Activated CD4-positive, alpha-beta T cell treated with anti-CD3 and anti-CD28 coated beads, Interleukin-2, amount 10 ng/mL, durations not matched to agents 7 days and 5 days (primary cell): ENCODE data around the gene ARFGAP3. TPM values are rescaled to one million over a fixed set of nuclear protein-coding genes. Genes with fewer than 3 reads are reported as not detected.

Experiments
- CTCF ChIA-PET: fragments of 350-600 bp; sonication (Branson Sonifier 250); formaldehyde crosslinking; loops from one replicate; lab custom pipeline; 2021; ENCODE audit warnings: antibody characterized with exemption; lab: Charles Lee
- POLR2A ChIA-PET: fragments of 350-600 bp; sonication (Branson Sonifier 250); formaldehyde crosslinking; loops from one replicate; lab custom pipeline; 2021; ENCODE audit warnings: antibody characterized with exemption; lab: Charles Lee
- DNase-seq: peaks from one replicate; pipeline ENCODE4 v3.0.0-alpha.2; 2020
- H3K27ac Mint-ChIP-seq: one replicate; pipeline ENCODE4 v1.8.0; 2021; ENCODE audit warnings: mild to moderate bottlenecking, moderate library complexity, mixed read lengths
- H3K27me3 Mint-ChIP-seq: one replicate; pipeline ENCODE4 v1.8.0; 2021; ENCODE audit warnings: mixed read lengths
- H3K36me3 Mint-ChIP-seq: one replicate; pipeline ENCODE4 v1.8.0; 2021; ENCODE audit warnings: low read depth, mixed read lengths
- H3K4me1 Mint-ChIP-seq: one replicate; pipeline ENCODE4 v1.8.0; 2021; ENCODE audit warnings: mixed read lengths
- H3K4me3 Mint-ChIP-seq: one replicate; pipeline ENCODE4 v1.8.0; 2021; ENCODE audit warnings: mild to moderate bottlenecking, moderate library complexity, mixed read lengths
- H3K9me3 Mint-ChIP-seq: one replicate; pipeline ENCODE4 v1.8.0; 2021; ENCODE audit warnings: mixed read lengths
- total RNA-seq, 2 experiments: library from RNA; stranded (reverse); gene quantifications; one replicate each; pipeline ENCODE4 v1.2.3, GENCODE V29; 2021

Gene ARFGAP3
- total RNA-seq, 2 experiments from 2014 or later = 23.9 to 25.5 TPM

DNA sequence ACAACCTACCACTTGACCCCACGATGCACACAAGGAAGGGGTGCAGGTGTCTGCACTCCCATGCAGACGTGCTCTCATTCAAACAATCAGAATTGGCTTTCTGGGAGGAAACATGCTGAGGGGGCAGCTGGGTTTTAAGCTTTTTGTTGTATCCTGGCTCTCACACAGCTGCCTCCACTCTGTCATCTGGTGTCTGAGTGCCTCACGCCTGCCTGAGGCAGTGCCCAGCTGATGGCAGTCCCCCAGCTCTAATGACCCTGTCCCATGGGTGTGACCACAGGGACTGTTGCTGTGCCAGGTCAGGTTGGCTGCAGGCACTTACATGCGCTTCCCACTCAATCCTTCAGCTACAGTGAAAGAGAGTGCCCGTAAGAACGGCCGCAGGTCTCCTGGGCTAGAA, 53.7 kb downstream of the ARFGAP3 start:
- no peak overlapping the region for H3K27ac Mint-ChIP-seq
- no peak for DNase-seq
- peaks cover 1% of the 10 kb centered on the region for H3K4me1 Mint-ChIP-seq
- H3K4me3 Mint-ChIP-seq = no peak overlapping the region
- POLR2A ChIA-PET = no interaction called here
- CTCF ChIA-PET = interaction anchor here (0.7 kb wide), 2 partner anchors 21 to 393 kb away, joined by 3 to 4 read pairs; no protein-coding TSS in a partner anchor
- no peaks in the 10 kb centered on the region for H3K27me3 Mint-ChIP-seq
- H3K9me3 Mint-ChIP-seq = no peaks in the 10 kb centered on the region
- H3K36me3 Mint-ChIP-seq = peaks cover 12% of the 10 kb centered on the region

DNA sequence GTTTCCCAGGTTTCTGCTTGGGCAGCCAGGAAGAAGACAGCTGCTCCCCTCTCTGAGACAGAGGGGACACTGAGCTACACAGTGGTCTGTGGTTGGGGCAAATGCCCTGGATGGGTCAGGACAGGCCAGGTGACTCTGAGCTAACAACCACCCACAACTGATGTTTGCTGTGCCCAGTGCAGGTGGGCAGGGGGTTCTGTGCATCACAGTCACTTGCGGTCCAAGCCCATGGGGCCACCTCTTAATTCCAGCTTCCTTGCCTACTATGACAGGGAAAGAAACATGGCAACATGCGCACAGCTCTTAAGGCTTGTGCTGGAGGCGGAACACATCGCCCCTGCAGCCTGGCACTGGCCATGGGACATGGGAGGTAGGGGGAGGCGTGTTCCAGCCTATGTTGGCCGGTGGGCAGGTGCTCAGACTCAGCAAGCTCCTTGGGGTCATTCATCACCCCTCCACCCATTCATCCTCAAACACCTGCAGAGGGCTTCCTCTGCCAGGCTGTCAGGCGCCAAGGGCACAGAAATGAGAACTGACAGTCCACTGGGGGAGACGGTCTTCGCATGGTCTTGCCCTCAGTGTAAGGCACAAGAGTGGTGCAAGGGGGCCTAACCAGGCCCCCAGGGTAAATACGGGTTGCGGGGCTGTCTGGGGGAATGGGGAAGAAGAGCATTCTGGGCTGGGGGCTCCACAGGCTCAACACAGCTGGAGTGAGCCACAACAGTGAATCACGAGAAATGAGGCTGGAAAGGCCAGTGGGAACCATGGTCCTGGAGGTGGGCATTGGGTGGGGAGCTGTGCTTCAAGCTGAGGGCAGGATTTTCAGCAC, 55.6 kb downstream of the ARFGAP3 start:
- H3K36me3 Mint-ChIP-seq = peaks cover 8% of the 10 kb centered on the region
- H3K27ac Mint-ChIP-seq = no peak overlapping the region

DNA sequence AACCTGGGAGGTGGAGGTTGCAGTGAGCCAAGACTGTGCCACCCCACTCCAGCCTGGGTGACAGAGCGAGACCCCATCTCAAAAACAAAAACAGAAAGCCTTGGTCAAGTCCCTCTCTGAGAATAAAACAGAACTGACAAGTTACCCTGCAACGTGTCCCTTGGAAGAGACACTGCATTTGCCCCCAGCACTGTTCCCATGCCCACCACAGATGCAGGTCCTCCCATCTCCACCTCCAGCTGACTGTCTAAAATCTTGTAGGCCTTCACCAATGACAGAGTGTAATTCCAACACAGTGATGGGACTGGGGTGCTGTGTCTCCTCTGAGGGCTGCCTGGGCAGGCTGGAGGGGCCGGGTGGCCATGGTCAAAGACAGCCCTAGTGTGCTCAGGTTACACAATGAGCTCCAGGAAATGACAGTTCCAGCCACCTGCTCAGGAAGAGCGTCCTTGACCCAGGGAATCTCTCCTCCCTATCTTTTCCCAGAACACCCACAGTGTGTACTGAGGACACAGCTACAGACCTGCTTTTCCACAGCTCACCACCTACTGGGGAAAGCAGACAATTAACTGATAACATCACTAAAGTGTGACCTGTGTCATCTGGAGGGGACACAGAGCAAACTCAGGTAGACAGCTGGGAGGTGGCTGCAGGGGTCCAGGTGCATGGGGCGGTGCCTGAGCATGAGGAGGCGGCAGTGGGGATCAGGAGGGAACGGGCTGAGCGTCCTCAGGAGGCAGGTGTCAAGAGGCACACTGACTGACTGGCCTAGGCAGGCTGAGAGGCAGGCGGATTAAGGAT, 56.4 kb downstream of the ARFGAP3 start:
- H3K36me3 Mint-ChIP-seq = peaks cover 8% of the 10 kb centered on the region
- no peak for DNase-seq
- CTCF ChIA-PET = interaction anchor here (0.8 to 1.7 kb wide), 3 partner anchors 8 to 20 kb away, joined by 3 to 7 read pairs (median 4); no protein-coding TSS in a partner anchor
- POLR2A ChIA-PET = no interaction called here
- H3K4me1 Mint-ChIP-seq = peaks cover 6% of the 10 kb centered on the region
- H3K27ac Mint-ChIP-seq = no peak overlapping the region
- no peaks in the 10 kb centered on the region for H3K9me3 Mint-ChIP-seq
- H3K27me3 Mint-ChIP-seq = no peaks in the 10 kb centered on the region
- H3K4me3 Mint-ChIP-seq = no peak overlapping the region

More for the DNA sequence above, 55.6 kb downstream of the ARFGAP3 start:
- Mint-ChIP-seq H3K4me1 (peaks cover 6% of the 10 kb centered on the region), H3K4me3 (no peak overlapping the region), H3K27me3 (no peaks in the 10 kb centered on the region), H3K9me3 (no peaks in the 10 kb centered on the region)
- ChIA-PET POLR2A (no interaction called here), CTCF (interaction anchor here (1.0 to 1.7 kb wide), 2 partner anchors 9 kb away, joined by 3 to 7 read pairs; no protein-coding TSS in a partner anchor)
- no peak for DNase-seq

DNA sequence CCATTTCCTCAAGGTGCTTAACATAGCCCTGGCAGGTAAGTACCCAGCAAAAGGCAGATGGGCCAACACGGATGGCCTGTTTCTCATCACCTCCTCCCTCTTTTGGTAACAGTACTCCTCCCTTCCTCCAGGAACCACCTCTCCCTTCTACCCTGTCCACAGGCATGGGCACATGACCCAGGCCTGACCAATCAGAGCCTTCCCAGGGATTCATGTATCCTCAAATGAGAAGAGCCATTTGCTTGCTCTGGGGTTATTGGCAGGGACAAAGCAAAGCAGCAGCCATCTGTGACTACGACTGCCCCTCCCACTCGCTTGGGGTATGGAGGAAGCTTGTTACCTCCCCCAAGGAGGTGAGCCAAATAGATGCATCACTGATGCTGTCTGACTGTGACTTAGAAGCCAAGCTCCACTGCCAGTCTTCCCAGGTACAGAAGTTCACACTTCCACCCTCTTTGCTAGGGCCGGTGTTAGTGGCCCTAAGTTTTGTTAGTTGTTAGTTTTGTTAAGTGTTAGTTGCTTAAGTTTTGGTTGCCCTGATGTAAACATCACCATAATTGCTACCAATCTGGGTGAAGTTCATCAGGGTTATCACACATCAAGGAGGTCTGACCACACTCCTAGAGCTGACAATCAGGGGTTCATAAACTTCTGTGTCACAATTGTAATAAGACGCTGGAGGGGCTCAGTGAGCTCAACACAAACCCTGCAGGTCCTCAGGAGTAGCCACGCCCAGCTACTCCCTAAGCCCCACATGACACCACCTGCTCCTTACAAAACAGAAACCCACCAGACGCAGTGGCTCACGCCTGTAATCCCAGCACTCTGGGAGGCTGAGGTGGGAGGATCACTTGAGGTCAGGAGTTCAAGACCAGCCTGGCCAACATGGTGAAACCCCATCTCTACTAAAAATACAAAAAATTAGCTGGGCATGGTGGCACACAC, 57.3 kb downstream of the ARFGAP3 start:
- no peaks in the 10 kb centered on the region for H3K9me3 Mint-ChIP-seq
- DNase-seq = no peak
- peaks cover 8% of the 10 kb centered on the region for H3K36me3 Mint-ChIP-seq
- ChIA-PET CTCF (interaction anchor here (0.8 kb wide), 1 partner anchor 19 kb away, joined by 4 read pairs; no protein-coding TSS in a partner anchor), POLR2A (no interaction called here)
- no peak overlapping the region for H3K27ac Mint-ChIP-seq
- H3K4me3 Mint-ChIP-seq = no peak overlapping the region
- H3K4me1 Mint-ChIP-seq = peaks cover 6% of the 10 kb centered on the region
- H3K27me3 Mint-ChIP-seq = no peaks in the 10 kb centered on the region

DNA sequence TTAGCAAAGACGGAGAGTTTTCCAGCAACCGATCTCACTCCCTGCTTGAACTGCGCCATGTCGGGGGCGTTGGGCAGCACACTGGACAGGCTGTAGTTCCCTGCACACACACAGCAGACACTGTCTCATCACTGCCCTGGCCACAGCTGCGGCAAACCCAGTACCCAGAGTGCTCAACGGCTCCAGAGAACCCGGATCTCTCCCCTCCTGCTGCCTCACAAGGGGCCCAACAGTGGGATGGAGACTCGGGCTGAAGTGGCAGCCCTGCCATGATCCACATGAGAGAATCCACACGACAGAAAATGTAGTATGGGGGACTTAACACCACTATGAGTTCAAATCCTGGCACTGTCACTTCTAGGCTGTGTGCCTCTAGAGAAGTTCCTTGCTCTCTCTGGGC, 58.0 kb downstream of the ARFGAP3 start:
- ChIA-PET CTCF (no interaction called here), POLR2A (no interaction called here)
- Mint-ChIP-seq H3K4me3 (no peak overlapping the region), H3K4me1 (peaks cover 6% of the 10 kb centered on the region), H3K27ac (no peak overlapping the region), H3K9me3 (no peaks in the 10 kb centered on the region), H3K36me3 (peaks cover 8% of the 10 kb centered on the region), H3K27me3 (no peaks in the 10 kb centered on the region)
- no peak for DNase-seq

DNA sequence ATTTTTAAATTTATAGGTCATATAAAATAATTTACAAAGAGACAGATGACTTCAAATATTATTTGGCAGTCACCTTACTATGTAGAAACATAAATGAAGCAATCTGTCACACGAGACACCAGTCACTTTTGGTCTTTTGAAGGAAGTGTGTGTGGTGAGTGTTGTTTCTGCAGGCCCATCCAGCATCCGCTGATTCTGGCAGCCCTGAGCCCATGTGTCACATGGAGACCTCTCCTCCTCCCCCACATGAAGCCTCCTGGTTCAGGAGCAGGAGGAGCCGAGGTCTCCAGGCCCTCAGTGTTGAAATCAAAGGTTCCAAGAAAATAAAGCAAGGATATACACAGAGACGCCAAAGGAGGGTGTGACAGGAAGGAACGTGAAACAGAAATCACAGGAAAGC, 60.1 kb downstream of the ARFGAP3 start:
- Mint-ChIP-seq H3K9me3 (no peaks in the 10 kb centered on the region), H3K27ac (no peak overlapping the region), H3K27me3 (no peaks in the 10 kb centered on the region), H3K4me1 (peaks cover 6% of the 10 kb centered on the region), H3K36me3 (peaks cover 8% of the 10 kb centered on the region), H3K4me3 (no peak overlapping the region)
- CTCF ChIA-PET = no interaction called here
- POLR2A ChIA-PET = no interaction called here
- DNase-seq = no peak

DNA sequence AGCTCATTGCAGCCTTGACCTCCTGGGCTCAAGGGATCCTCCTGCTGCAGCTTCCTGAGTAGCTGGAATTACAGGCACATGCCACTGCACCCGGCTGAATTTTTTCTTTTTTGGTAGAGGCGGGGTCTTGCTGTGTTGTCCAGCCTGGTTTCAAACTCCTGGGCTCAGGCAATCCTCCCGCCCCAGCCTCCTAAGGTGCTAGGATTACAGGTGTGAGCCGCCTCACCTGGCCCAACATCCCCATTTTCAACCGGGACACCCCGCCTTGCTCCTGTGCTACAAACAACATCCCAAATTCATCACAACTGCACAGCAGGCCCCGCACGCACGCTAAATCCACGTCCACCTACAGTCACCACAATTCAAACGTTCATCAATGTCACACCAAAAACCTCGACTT, 61.0 kb downstream of the ARFGAP3 start:
- no peak overlapping the region for H3K4me3 Mint-ChIP-seq
- no peak for DNase-seq
- POLR2A ChIA-PET = no interaction called here
- H3K9me3 Mint-ChIP-seq = no peaks in the 10 kb centered on the region
- peaks cover 6% of the 10 kb centered on the region for H3K4me1 Mint-ChIP-seq
- no peak overlapping the region for H3K27ac Mint-ChIP-seq
- no peaks in the 10 kb centered on the region for H3K27me3 Mint-ChIP-seq
- H3K36me3 Mint-ChIP-seq = peaks cover 8% of the 10 kb centered on the region
- CTCF ChIA-PET = no interaction called here

DNA sequence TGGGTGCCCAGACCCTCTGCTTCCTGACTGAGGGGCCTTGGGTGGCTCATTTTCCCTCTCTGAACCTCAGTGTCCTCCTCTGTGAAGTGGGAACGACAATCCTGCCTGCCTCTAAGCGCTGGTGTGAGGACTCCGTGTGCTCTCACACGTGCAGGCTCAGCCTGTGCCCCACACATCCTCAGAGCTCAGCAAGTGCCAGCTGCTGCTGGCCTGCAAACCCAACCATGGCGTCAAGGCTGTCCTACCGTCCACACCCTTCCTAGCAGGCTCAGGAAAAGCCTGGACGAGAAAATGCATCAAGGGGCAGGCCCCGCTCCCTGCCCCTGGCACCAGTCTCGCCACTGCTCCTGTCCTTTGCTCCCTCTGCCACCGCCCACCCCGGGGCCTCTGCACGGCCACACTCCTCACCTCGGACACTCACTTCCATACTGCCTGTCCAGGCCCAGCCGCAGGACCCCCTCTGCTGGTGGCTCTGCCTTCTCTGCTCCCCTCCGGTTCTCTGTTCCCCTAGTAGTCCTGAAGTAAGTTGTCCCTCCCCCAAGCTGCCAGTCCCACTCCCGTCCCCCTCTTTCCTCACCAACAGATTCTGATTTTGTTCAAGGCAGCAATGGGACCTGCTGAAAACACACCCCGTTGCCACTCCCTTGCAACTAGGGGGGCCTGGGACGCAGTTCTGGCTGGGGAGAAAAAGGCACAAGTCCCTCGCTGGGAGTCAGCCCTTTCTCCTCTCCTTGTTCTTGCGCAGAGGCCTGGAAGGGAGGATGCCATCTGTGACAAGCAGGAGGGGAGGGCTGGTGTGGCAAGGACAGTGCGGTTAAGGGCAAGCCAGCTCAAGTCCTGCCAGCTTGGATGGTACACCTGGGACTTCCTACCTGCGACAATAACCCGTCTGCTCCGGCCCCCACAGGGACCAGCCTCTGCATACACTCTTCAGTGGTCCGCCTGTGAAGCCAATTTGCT, 62.2 kb downstream of the ARFGAP3 start:
- Mint-ChIP-seq H3K27ac (no peak overlapping the region), H3K27me3 (no peaks in the 10 kb centered on the region), H3K4me1 (peaks cover 6% of the 10 kb centered on the region), H3K36me3 (peaks cover 6% of the 10 kb centered on the region), H3K9me3 (no peaks in the 10 kb centered on the region), H3K4me3 (no peak overlapping the region)
- CTCF ChIA-PET = no interaction called here
- POLR2A ChIA-PET = no interaction called here
- DNase-seq = no peak

DNA sequence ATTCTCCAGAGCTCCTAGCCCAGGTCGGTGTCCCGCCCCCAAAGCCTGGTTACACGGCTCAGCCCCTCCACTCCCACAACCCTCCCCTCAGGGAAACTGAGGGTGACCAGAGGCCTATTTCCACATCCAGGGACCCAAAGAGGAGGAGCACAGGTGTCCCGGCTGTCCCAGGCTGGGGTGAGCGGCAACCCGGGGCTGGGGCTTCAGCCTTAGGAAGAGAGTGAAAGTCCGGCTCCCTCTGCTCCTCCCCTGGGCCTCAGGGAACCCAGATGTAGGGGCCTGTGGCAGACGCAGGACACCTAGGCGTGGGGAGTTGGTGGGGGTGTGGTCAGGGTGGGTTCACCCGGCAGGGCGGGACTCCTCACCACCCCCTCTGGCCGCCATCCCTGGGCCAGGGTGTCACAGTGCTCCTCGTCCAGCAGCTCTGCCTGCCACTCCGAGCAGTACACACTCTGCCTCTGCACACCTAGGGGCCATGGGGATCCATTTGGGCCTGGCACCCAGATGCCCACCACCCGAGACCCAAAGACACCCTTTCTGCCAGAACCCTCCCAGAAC, 63.1 kb downstream of the ARFGAP3 start:
- Mint-ChIP-seq H3K27me3 (no peaks in the 10 kb centered on the region), H3K9me3 (no peaks in the 10 kb centered on the region), H3K4me1 (peaks cover 6% of the 10 kb centered on the region), H3K27ac (no peak overlapping the region), H3K36me3 (peaks cover 3% of the 10 kb centered on the region), H3K4me3 (no peak overlapping the region)
- POLR2A ChIA-PET = no interaction called here
- CTCF ChIA-PET = interaction anchor here (2.1 kb wide), 1 partner anchor 8 kb away, joined by 7 read pairs; no protein-coding TSS in a partner anchor
- no peak for DNase-seq

DNA sequence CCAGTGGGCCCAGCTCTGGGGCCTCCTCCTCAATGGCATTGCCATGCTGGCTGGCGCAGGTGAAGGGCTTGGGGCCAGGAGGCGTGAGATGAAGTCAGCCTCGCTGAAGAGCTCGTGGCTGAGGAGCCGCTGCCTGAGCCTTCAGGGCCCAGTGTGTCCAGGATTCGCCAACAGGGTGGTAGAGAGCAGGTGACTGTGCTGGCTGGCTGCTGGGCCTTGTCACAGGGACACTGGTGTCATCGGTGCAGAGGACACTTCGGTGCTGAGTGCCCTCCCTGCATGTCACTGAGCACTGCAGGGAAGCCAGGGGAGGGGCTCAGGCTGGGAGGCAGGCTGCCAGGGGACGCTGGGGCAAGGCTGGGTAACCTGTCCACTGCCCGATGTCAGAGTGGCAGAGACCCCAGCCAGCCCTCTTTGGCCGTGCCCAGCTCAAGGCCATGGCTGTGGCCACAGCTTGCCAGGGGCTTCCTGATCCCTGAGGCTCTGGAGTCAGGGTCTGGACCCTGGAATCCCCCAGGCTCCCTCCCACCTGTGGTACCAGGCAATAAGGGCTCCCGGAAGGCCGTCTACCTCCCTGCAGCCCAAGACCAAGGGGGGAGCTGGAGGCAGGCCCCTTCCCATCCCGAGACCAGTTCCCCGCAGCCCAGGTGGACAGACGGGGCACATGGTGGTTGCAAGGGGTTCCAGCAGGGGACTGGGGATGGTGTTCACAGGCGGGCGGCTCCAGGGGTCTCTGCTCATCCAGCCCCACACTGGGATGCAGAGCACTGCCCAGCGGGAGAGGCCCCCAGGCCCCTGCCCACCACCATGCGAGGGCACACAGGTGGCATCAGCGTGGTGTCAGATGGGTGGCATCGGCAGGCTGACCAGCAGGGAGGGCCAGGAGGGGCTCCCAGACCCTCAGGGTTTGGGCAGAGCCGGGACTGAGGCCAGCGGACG, 63.9 kb downstream of the ARFGAP3 start:
- CTCF ChIA-PET = interaction anchor here (2.1 kb wide), 1 partner anchor 8 kb away, joined by 7 read pairs; no protein-coding TSS in a partner anchor
- H3K27me3 Mint-ChIP-seq = no peaks in the 10 kb centered on the region
- POLR2A ChIA-PET = no interaction called here
- no peak overlapping the region for H3K4me3 Mint-ChIP-seq
- H3K36me3 Mint-ChIP-seq = peaks cover 3% of the 10 kb centered on the region
- DNase-seq = no peak
- H3K4me1 Mint-ChIP-seq = peaks cover 6% of the 10 kb centered on the region
- no peaks in the 10 kb centered on the region for H3K9me3 Mint-ChIP-seq
- H3K27ac Mint-ChIP-seq = no peak overlapping the region
